Brain microvascular endothelial cell (primary cell): Measurements from ENCODE around the gene KRTAP6-1.

Experiments
- DNase-seq: peaks from one replicate; pipeline ENCODE4 v3.0.0-alpha.2; 2020
- H3K27ac ChIP-seq: fragments of 250-450 bp; sonication (Bioruptor Pico); 2 replicates; pipeline ENCODE4 v1.5.1; 2020; ENCODE audit warnings: mild to moderate bottlenecking, moderate library complexity
- H3K27me3 ChIP-seq: fragments of 250-450 bp; sonication (Bioruptor Pico); replicated peaks from 2 replicates; pipeline ENCODE4 v1.5.1; 2020; ENCODE audit warnings: mild to moderate bottlenecking
- H3K36me3 ChIP-seq: fragments of 250-450 bp; sonication (Bioruptor Pico); replicated peaks from 2 replicates; pipeline ENCODE4 v1.5.1; 2020; ENCODE audit warnings: mild to moderate bottlenecking
- H3K4me3 ChIP-seq: 2 replicates; pipeline ENCODE4 v1.5.1; 2011; ENCODE audit warnings: low read depth, mild to moderate bottlenecking, control low read depth, low read length, moderate library complexity
- CTCF ChIP-seq: IDR thresholded peaks from 2 replicates; pipeline ENCODE4 v1.5.1; 2011; ENCODE audit warnings: low read depth, mild to moderate bottlenecking, moderate library complexity, low read length, control low read depth, inconsistent platforms; ENCODE audit errors: missing control alignments
- in situ Hi-C: cut with HindIII; loops from 2 replicates; pipeline ENCODE4 v1.10.0; 2017; ENCODE audit warnings: low sequenced_read_pairs, low pct_ligation_motif_present

The KRTAP6-1 gene

DNA sequence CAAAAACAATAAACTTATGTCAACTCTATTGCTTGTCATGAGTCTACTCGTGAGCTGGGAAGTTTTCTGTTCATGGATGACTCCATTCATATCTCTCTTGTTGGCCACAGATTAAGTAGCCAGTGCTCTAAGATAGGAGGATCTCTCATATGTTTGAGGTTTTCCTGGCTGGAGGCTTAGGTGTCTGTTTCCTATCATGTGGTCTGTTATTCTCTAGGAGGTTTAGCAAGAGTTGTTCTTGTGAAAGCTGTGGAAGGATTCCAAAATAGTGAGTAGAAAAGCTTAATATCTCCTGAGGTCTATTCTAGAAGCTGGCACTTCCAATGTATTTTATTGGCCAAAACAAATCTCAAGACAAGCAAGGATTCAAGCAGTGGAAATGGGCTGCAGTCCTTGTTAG, 15.5 kb upstream of the KRTAP6-1 start:
- in situ Hi-C loops, result no loop called here
- Histone ChIP-seq H3K36me3 (no peaks in the 10 kb centered on the region), H3K27ac (no peak overlapping the region), H3K4me3 (no peak overlapping the region), H3K27me3 (no peaks in the 10 kb centered on the region)
- no peak for DNase-seq
- no peak for TF ChIP-seq CTCF

GRCh38 chr21:30628109-30628508, 14.4 kb upstream of the KRTAP6-1 start:
- H3K36me3 ChIP-seq, result no peaks in the 10 kb centered on the region
- H3K27ac ChIP-seq, result no peak overlapping the region
- no peaks in the 10 kb centered on the region for H3K27me3 ChIP-seq
- TF ChIP-seq CTCF, result no peak
- H3K4me3 ChIP-seq, result no peak overlapping the region
- in situ Hi-C loops, result no loop called here
- DNase-seq, result no peak

- Histone ChIP-seq H3K27ac (no peak overlapping the region), H3K27me3 (no peaks in the 10 kb centered on the region), H3K4me3 (no peak overlapping the region), H3K36me3 (no peaks in the 10 kb centered on the region)
- TF ChIP-seq CTCF, result no peak
- no peak for DNase-seq
- in situ Hi-C loops, result no loop called here
Measured at GRCh38 chr21:30625449-30626165, 11.9 kb upstream of the KRTAP6-1 start.

DNA sequence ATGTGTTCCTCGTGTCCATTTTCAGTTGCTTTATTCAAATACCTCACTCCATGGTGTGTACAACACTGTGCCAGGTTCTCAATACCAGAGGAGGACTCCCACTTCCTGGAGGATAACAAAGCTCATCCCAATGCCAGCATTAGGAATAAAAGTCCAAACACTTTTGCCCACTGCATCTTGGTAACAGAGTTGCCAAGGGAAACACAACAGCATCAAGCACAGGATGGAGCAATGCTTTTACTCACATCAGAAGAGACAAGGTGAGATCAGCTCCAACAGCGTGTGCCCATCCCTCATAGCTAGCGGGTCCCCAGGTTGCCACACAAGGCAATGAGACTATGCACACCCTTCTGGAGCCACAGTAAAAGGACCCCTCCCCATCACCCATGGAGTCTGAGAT, 9.6 kb upstream of the KRTAP6-1 start:
- no peak for DNase-seq
- TF ChIP-seq CTCF, result no peak
- H3K27me3 ChIP-seq, result no peaks in the 10 kb centered on the region
- no peak overlapping the region for H3K27ac ChIP-seq
- in situ Hi-C loops, result no loop called here
- H3K4me3 ChIP-seq, result no peak overlapping the region
- no peaks in the 10 kb centered on the region for H3K36me3 ChIP-seq

DNA sequence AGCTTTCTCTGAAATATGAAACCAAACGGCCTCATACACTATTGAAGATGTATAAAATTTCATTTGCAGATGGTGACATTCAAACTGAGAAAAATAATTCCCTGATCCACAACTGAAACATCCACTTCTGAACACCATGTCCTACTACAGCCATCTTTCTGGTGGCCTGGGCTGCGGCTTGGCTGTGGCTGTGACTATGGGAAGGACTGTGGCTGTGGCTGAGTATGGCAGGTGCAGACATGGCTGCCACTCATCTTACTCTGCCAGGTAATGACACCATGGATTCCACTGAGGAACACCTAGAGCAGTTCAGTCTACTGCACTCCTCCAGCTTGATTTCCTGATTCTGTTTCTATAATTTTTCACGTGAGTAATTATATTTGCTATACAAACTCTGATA, 6.8 kb upstream of the KRTAP6-1 start, which contains the start of gene KRTAP20-4:
KRTAP20-4 (plus strand) TSS at position 106 of the 400 bp plus-strand sequence.
- Histone ChIP-seq H3K4me3 (no peak within 1 kb of the TSS), H3K36me3 (no peaks in the 10 kb centered on the region), H3K27ac (no peak within 1 kb of the TSS), H3K27me3 (no peaks in the 10 kb centered on the region)
- no peak for DNase-seq
- TF ChIP-seq CTCF, result no peak
- in situ Hi-C loops, result no loop called here

- Histone ChIP-seq H3K27ac (no peak overlapping the region), H3K27me3 (no peaks in the 10 kb centered on the region), H3K36me3 (no peaks in the 10 kb centered on the region), H3K4me3 (no peak overlapping the region)
- in situ Hi-C loops, result no loop called here
- DNase-seq, result no peak
- TF ChIP-seq CTCF, result no peak
Measured at GRCh38 chr21:30620080-30620479, 6.3 kb upstream of the KRTAP6-1 start.
